T follicular helper cell (primary cell): ENCODE data around the gene SF1.

Source experiments
- DNase-seq: peaks from one replicate; pipeline ENCODE4 v3.0.0-alpha.2; 2020; ENCODE audit warnings: low read depth

The SF1 gene

GRCh38 chr11:64745189-64745520, 33.2 kb downstream of the SF1 start:
- peak; percentile 67 for DNase-seq

GRCh38 chr11:64744544-64745188, 33.7 kb downstream of the SF1 start:
- no peak for DNase-seq

GRCh38 chr11:64743591-64744543, 34.5 kb downstream of the SF1 start, which contains the start of gene RASGRP2:
Gene RASGRP2, minus strand, starts transcription at chr11:64744142. Its CDS starts 1,276 bp downstream, at chr11:64742866.
- DNase-seq, result peak; percentile 81

- DNase-seq, result peak; percentile 62
These were observed 35.3 kb downstream of the SF1 start for GRCh38 chr11:64742889-64743590.

- DNase-seq, result no peak
These were observed 36.1 kb downstream of the SF1 start for GRCh38 chr11:64742087-64742888.

- no peak for DNase-seq
These were observed 36.8 kb downstream of the SF1 start for GRCh38 chr11:64741375-64742086.

GRCh38 chr11:64739871-64740270, 38.5 kb downstream of the SF1 start:
- DNase-seq, result no peak

GRCh38 chr11:64736654-64737053, 41.7 kb downstream of the SF1 start:
- no peak for DNase-seq

GRCh38 chr11:64735725-64736259, 42.5 kb downstream of the SF1 start:
- no peak for DNase-seq

GRCh38 chr11:64734811-64735724, 43.3 kb downstream of the SF1 start:
- no peak for DNase-seq

- DNase-seq, result no peak
These were observed 46.7 kb downstream of the SF1 start for GRCh38 chr11:64731601-64732000.

- no peak for DNase-seq
These were observed 48.4 kb downstream of the SF1 start for GRCh38 chr11:64729851-64730382.

- DNase-seq, result no peak
These were observed 49.5 kb downstream of the SF1 start for GRCh38 chr11:64728757-64729365.

GRCh38 chr11:64726867-64727530, 51.3 kb downstream of the SF1 start:
- no peak for DNase-seq

- no peak for DNase-seq
These were observed 52.1 kb downstream of the SF1 start for GRCh38 chr11:64726211-64726641.

GRCh38 chr11:64724863-64725532, 53.3 kb downstream of the SF1 start:
- DNase-seq, result no peak

- no peak for DNase-seq
These were observed 54.2 kb downstream of the SF1 start for GRCh38 chr11:64723907-64724862.
